CD4-positive, alpha-beta T cell (primary cell): ENCODE measurements around the gene LRRC2. TPM values are rescaled to one million over a fixed set of nuclear protein-coding genes. Genes with fewer than 3 reads are reported as not detected.

Source experiments
- ATAC-seq: fragments of 200-7000 bp; cut with Tn5 transposase; one replicate; pipeline ENCODE4 v1.10.0; 2022; ENCODE audit warnings: mild to moderate bottlenecking; ENCODE audit not compliant: poor library complexity
- CTCF ChIA-PET: fragments of 350-600 bp; sonication (Branson Sonifier 250); formaldehyde crosslinking; loops from one replicate; lab custom pipeline; 2021; ENCODE audit warnings: antibody characterized with exemption, inconsistent platforms; lab: Charles Lee
- POLR2A ChIA-PET: fragments of 350-600 bp; sonication (Branson Sonifier 250); formaldehyde crosslinking; loops from one replicate; lab custom pipeline; 2021; ENCODE audit warnings: antibody characterized with exemption, inconsistent platforms; lab: Charles Lee
- DNase-seq, 14 experiments: peaks; one replicate each; pipeline ENCODE4 v3.0.0-alpha.2; 2013 to 2020; ENCODE audit warnings: mixed read lengths in 2 of 14
- H3K27ac ChIP-seq, 2 donors: one replicate each; pipeline versions ENCODE4 v1.5.1 to v1.7.0; 2013; ENCODE audit warnings: low read length in 2 of 2, low read depth in 1 of 2, mild to moderate bottlenecking in 1 of 2
- H3K27me3 ChIP-seq, 2 experiments: 1 replicate in 1 of 2; 2 replicates in 1 of 2; pipeline versions ENCODE4 v1.6.1 to v1.7.0; 2013; ENCODE audit warnings: low read length in 2 of 2, control low read depth in 1 of 2, mild to moderate bottlenecking in 1 of 2, moderate library complexity in 1 of 2; ENCODE audit not compliant: insufficient read depth in 2 of 2, control insufficient read depth in 1 of 2
- H3K36me3 ChIP-seq: one replicate; pipeline ENCODE4 v1.6.1; 2013; ENCODE audit warnings: low read length, control low read depth; ENCODE audit not compliant: insufficient read depth
- H3K4me1 ChIP-seq: one replicate; pipeline ENCODE4 v1.6.1; 2013; ENCODE audit warnings: low read length, control low read depth; ENCODE audit not compliant: insufficient read depth
- H3K4me3 ChIP-seq: one replicate; pipeline ENCODE4 v1.5.1; 2013; ENCODE audit warnings: mild to moderate bottlenecking, low read length, moderate library complexity
- H3K9me3 ChIP-seq, 2 experiments: 1 replicate in 1 of 2; 2 replicates in 1 of 2; pipeline versions ENCODE4 v1.6.1 to v1.7.0; 2013; ENCODE audit warnings: low read length in 2 of 2, mild to moderate bottlenecking in 2 of 2, control low read depth in 1 of 2, moderate library complexity in 1 of 2; ENCODE audit not compliant: control insufficient read depth in 1 of 2, insufficient read depth in 1 of 2
- H3K27ac Mint-ChIP-seq: one replicate; pipeline ENCODE4 v1.8.0; 2020; ENCODE audit warnings: mixed read lengths
- H3K27me3 Mint-ChIP-seq: one replicate; pipeline ENCODE4 v1.8.0; 2021; ENCODE audit warnings: mixed read lengths
- H3K36me3 Mint-ChIP-seq: one replicate; pipeline ENCODE4 v1.8.0; 2021; ENCODE audit warnings: low read depth, mixed read lengths
- H3K4me1 Mint-ChIP-seq: one replicate; pipeline ENCODE4 v1.8.0; 2021; ENCODE audit warnings: low read depth, mixed read lengths
- H3K4me3 Mint-ChIP-seq: one replicate; pipeline ENCODE4 v1.8.0; 2020; ENCODE audit warnings: mild to moderate bottlenecking, mixed read lengths
- H3K9me3 Mint-ChIP-seq: one replicate; pipeline ENCODE4 v1.8.0; 2020; ENCODE audit warnings: mixed read lengths
- intact Hi-C, 2 experiments: fragments of 100-400 bp; cut with DNase I in 1 of 2; cut with micrococcal nuclease in 1 of 2; formaldehyde crosslinking; loops; one replicate each; pipeline versions ENCODE4 v1.15.1 to v1.9.0; 2023 to 2025; cut with DNase I, micrococcal nuclease
- total RNA-seq, 174 experiments: library from RNA in 2 of 174; stranded (reverse) in 2 of 174; gene quantifications; one replicate each; pipeline ENCODE4 v1.2.3 and lab custom pipeline; 2021 to 2026
- TF ChIP-seq, protein P1 (sequence below): fragments of 200-600 bp; IDR thresholded peaks from one replicate; pipeline ENCODE4 v1.8.0; 2022; ENCODE audit warnings: antibody characterized with exemption, mild to moderate bottlenecking

Gene LRRC2
- total RNA-seq, 2 experiments from 2014 or later = 0.59 to 0.91 TPM

DNA sequence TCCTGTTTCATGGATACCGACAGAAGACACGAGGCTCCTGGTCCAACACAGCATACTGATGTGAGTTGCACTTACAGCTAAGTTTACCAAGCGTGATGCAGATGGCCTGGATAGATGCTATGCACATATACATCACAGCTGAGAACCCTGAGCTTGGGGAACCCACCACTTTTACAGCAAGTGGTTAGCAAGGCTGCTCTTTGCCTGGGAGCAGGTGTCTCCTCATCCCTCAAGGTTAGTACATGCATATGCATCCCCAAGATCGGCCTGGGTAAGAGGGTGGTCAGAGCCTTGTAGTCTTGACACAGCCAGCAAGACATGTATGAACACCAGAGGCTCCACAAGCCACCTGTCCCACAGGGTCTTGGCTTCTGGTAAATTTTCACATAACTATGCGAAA, 28.3 kb downstream of the LRRC2 start:
- peak overlapping the region; percentile 95 for H3K27ac Mint-ChIP-seq
- Histone ChIP-seq H3K27me3 (no peaks in the 10 kb centered on the region), H3K4me1 (peaks cover 45% of the 10 kb centered on the region), H3K36me3 (no peaks in the 10 kb centered on the region), H3K27ac (no peak overlapping the region), H3K4me3 (no peak overlapping the region), H3K9me3 (no peaks in the 10 kb centered on the region)
- DNase-seq (no peak), ATAC-seq (no peak)
- H3K4me3 Mint-ChIP-seq = peak overlapping the region; percentile 62
- POLR2A ChIA-PET = interaction anchor here (0.8 to 3.8 kb wide), 12 partner anchors 10 to 586 kb away, joined by 3 to 45 read pairs (median 5); partner anchors contain the start of gene FYCO1
- intact Hi-C loops = loop anchor here in 1 of 2 experiments (2.0 kb wide), 1 partner anchor 41 kb away; the partner anchor contains the start of gene RTP3
- CTCF ChIA-PET = interaction anchor here (1.0 to 7.5 kb wide), 7 partner anchors 12 to 91 kb away, joined by 3 to 145 read pairs (median 9); no protein-coding TSS in a partner anchor
- no peaks in the 10 kb centered on the region for H3K27me3 Mint-ChIP-seq
- TF ChIP-seq, protein P1, sequence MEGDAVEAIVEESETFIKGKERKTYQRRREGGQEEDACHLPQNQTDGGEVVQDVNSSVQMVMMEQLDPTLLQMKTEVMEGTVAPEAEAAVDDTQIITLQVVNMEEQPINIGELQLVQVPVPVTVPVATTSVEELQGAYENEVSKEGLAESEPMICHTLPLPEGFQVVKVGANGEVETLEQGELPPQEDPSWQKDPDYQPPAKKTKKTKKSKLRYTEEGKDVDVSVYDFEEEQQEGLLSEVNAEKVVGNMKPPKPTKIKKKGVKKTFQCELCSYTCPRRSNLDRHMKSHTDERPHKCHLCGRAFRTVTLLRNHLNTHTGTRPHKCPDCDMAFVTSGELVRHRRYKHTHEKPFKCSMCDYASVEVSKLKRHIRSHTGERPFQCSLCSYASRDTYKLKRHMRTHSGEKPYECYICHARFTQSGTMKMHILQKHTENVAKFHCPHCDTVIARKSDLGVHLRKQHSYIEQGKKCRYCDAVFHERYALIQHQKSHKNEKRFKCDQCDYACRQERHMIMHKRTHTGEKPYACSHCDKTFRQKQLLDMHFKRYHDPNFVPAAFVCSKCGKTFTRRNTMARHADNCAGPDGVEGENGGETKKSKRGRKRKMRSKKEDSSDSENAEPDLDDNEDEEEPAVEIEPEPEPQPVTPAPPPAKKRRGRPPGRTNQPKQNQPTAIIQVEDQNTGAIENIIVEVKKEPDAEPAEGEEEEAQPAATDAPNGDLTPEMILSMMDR = no peak
- no peaks in the 10 kb centered on the region for H3K36me3 Mint-ChIP-seq
- H3K4me1 Mint-ChIP-seq = peaks cover 58% of the 10 kb centered on the region
- no peaks in the 10 kb centered on the region for H3K9me3 Mint-ChIP-seq

DNA sequence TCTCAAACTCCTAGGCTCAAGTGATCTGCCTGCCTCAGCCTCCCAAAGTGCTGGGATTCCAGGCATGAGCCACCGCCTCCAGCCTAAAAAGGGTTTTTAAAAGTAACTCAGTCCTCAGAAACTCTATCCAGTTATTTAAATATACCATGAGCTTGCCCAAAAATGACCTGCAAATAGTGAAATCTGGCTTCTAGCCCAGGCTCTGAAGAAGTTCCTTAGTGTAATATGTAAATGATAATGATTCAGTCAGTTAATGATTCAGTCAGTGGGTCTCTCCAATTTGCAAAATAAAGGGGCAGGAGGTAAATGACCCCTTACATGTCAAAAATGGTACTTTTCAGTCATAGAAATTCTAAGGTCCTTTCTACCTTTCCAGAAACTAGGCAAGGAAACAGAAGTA, 28.8 kb downstream of the LRRC2 start:
- TF ChIP-seq, protein P1 = no peak
- POLR2A ChIA-PET = interaction anchor here (2.3 to 3.8 kb wide), 2 partner anchors 48 to 92 kb away, joined by 14 to 45 read pairs; no protein-coding TSS in a partner anchor
- H3K27ac Mint-ChIP-seq = peak overlapping the region; percentile 95
- no peaks in the 10 kb centered on the region for H3K27me3 Mint-ChIP-seq
- intact Hi-C loops = no loop called here
- H3K36me3 Mint-ChIP-seq = no peaks in the 10 kb centered on the region
- H3K4me3 Mint-ChIP-seq = no peak overlapping the region
- H3K27ac ChIP-seq = no peak overlapping the region
- no peaks in the 10 kb centered on the region for H3K9me3 ChIP-seq
- H3K27me3 ChIP-seq = no peaks in the 10 kb centered on the region
- H3K4me3 ChIP-seq = no peak overlapping the region
- H3K9me3 Mint-ChIP-seq = no peaks in the 10 kb centered on the region
- H3K4me1 Mint-ChIP-seq = peaks cover 57% of the 10 kb centered on the region
- no peak for DNase-seq
- no peaks in the 10 kb centered on the region for H3K36me3 ChIP-seq
- CTCF ChIA-PET = interaction anchor here (1.0 to 7.5 kb wide), 5 partner anchors 12 to 49 kb away, joined by 3 to 145 read pairs (median 9); no protein-coding TSS in a partner anchor
- ATAC-seq = no peak
- H3K4me1 ChIP-seq = peaks cover 45% of the 10 kb centered on the region

DNA sequence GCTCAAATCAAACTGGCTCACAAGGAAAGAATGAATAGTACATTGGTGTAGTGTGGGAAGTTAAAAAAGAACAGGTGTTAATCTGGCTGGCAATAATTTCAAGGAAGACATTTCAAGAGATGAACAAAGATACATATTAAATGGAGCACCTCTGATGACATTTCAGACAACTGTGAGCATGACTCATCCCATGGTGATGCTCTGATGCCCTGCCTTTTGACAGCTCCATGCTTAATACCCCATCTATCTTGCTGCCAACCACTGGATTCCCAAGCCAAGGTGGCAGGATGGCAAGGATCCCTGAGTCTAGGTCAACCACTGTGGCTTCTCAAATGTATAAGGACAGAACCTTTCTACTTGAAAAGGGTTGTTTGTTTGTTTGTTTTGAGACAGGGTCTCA, 29.3 kb downstream of the LRRC2 start:
- Histone ChIP-seq H3K4me1 (peaks cover 40% of the 10 kb centered on the region), H3K27me3 (no peaks in the 10 kb centered on the region), H3K9me3 (no peaks in the 10 kb centered on the region), H3K4me3 (no peak overlapping the region), H3K27ac (no peak overlapping the region), H3K36me3 (no peaks in the 10 kb centered on the region)
- Mint-ChIP-seq H3K4me3 (no peak overlapping the region), H3K4me1 (peaks cover 57% of the 10 kb centered on the region), H3K9me3 (no peaks in the 10 kb centered on the region), H3K27ac (peak overlapping the region; percentile 95), H3K36me3 (no peaks in the 10 kb centered on the region), H3K27me3 (no peaks in the 10 kb centered on the region)
- ChIA-PET CTCF (interaction anchor here (1.0 to 7.5 kb wide), 4 partner anchors 11 to 48 kb away, joined by 3 to 145 read pairs (median 34); no protein-coding TSS in a partner anchor), POLR2A (interaction anchor here (3.8 kb wide), 1 partner anchor 48 kb away, joined by 45 read pairs; no protein-coding TSS in a partner anchor)
- ATAC-seq (no peak), DNase-seq (peak in 1 of 14 experiments; percentile 51)
- TF ChIP-seq, protein P1 = no peak
- intact Hi-C loops = no loop called here
